OCI-LY3 (cell line): Measurements from ENCODE around the gene KL.

Experiments used
- CTCF ChIP-seq: fragments of 200-600, 300-600 bp; sonication (generic); IDR thresholded peaks from 2 replicates; pipeline ENCODE4 v1.5.1; 2014; ENCODE audit warnings: antibody characterized with exemption, low read length, low read depth
- EZH2phosphoT487 ChIP-seq: fragments of 200-600 bp; shearing (Covaris generic); IDR thresholded peaks from 2 replicates; pipeline ENCODE4 v1.6.1; 2018; ENCODE audit warnings: antibody characterized with exemption, mixed run types, low read depth

- TF ChIP-seq CTCF = no peak
- TF ChIP-seq EZH2phosphoT487 = no peak
These were observed 33.9 kb downstream of the KL start for GRCh38 chr13:33050161-33050560.
